Activated T-helper 2 cell treated with anti-CD3 and anti-CD28 coated beads, Interferon-gamma antibody, Interleukin-2, Interleukin-4, amounts not matched to agents 10 μg/mL and 5 μg/mL and 100 μg/mL, durations not matched to agents 14 hours and 24 hours and 36 hours (primary cell): ENCODE measurements around the gene EXOC7. TPM values are rescaled to one million over a fixed set of nuclear protein-coding genes. Genes with fewer than 3 reads are reported as not detected.

Source experiments
- DNase-seq: peaks from one replicate; pipeline ENCODE4 v3.0.0; 2021; ENCODE audit warnings: low spot score
- H3K27ac Mint-ChIP-seq: one replicate; pipeline ENCODE4 v1.8.0; 2021; ENCODE audit warnings: mixed read lengths
- H3K27me3 Mint-ChIP-seq: one replicate; pipeline ENCODE4 v1.8.0; 2021; ENCODE audit warnings: low read depth, mixed read lengths
- H3K36me3 Mint-ChIP-seq: one replicate; pipeline ENCODE4 v1.8.0; 2021; ENCODE audit warnings: low read depth, mixed read lengths
- H3K4me1 Mint-ChIP-seq: one replicate; pipeline ENCODE4 v1.8.0; 2021; ENCODE audit warnings: low read depth, mixed read lengths
- H3K4me3 Mint-ChIP-seq: one replicate; pipeline ENCODE4 v1.8.0; 2021; ENCODE audit warnings: low read depth, mild to moderate bottlenecking, moderate library complexity, mixed read lengths
- H3K9me3 Mint-ChIP-seq: one replicate; pipeline ENCODE4 v1.8.0; 2021; ENCODE audit warnings: mixed read lengths
- intact Hi-C: fragments of 100-400 bp; cut with micrococcal nuclease; formaldehyde crosslinking; loops from one replicate; pipeline ENCODE4 v1.15.1; 2023
- total RNA-seq: library from RNA; stranded (reverse); gene quantifications from 2 replicates; pipeline ENCODE4 v1.2.3, GENCODE V29; 2022

The EXOC7 gene
- total RNA-seq, 1 donor from 2014 or later, result 103 TPM

GRCh38 chr17:76097716-76098295, 5.8 kb downstream of the EXOC7 start:
- H3K4me1 Mint-ChIP-seq, result peaks cover 11% of the 10 kb centered on the region
- H3K27me3 Mint-ChIP-seq, result no peaks in the 10 kb centered on the region
- H3K27ac Mint-ChIP-seq, result no peak overlapping the region
- H3K4me3 Mint-ChIP-seq, result no peak overlapping the region
- intact Hi-C loops, result no loop called here
- DNase-seq, result no peak
- peaks cover 51% of the 10 kb centered on the region for H3K36me3 Mint-ChIP-seq
- H3K9me3 Mint-ChIP-seq, result no peaks in the 10 kb centered on the region

GRCh38 chr17:76095943-76096342, 7.6 kb downstream of the EXOC7 start:
- peaks cover 7% of the 10 kb centered on the region for H3K4me1 Mint-ChIP-seq
- no peak overlapping the region for H3K4me3 Mint-ChIP-seq
- no peak overlapping the region for H3K27ac Mint-ChIP-seq
- no peak for DNase-seq
- intact Hi-C loops, result no loop called here
- H3K36me3 Mint-ChIP-seq, result peaks cover 55% of the 10 kb centered on the region
- no peaks in the 10 kb centered on the region for H3K27me3 Mint-ChIP-seq
- H3K9me3 Mint-ChIP-seq, result no peaks in the 10 kb centered on the region

GRCh38 chr17:76094046-76094445, 9.5 kb downstream of the EXOC7 start:
- intact Hi-C loops, result no loop called here
- Mint-ChIP-seq H3K4me1 (peaks cover 4% of the 10 kb centered on the region), H3K9me3 (no peaks in the 10 kb centered on the region), H3K4me3 (no peak overlapping the region), H3K36me3 (peaks cover 54% of the 10 kb centered on the region), H3K27ac (no peak overlapping the region), H3K27me3 (no peaks in the 10 kb centered on the region)
- no peak for DNase-seq

GRCh38 chr17:76092526-76093413, 10.8 kb downstream of the EXOC7 start:
- no peak for DNase-seq
- Mint-ChIP-seq H3K4me3 (no peak overlapping the region), H3K27ac (no peak overlapping the region), H3K4me1 (peaks cover 4% of the 10 kb centered on the region), H3K36me3 (peaks cover 58% of the 10 kb centered on the region), H3K27me3 (no peaks in the 10 kb centered on the region), H3K9me3 (no peaks in the 10 kb centered on the region)
- intact Hi-C loops, result no loop called here

- Mint-ChIP-seq H3K9me3 (no peaks in the 10 kb centered on the region), H3K27me3 (no peaks in the 10 kb centered on the region), H3K4me3 (no peak overlapping the region), H3K27ac (peak overlapping the region; percentile 74), H3K4me1 (peaks cover 4% of the 10 kb centered on the region), H3K36me3 (peaks cover 58% of the 10 kb centered on the region)
- intact Hi-C loops, result no loop called here
- DNase-seq, result no peak
Observed at GRCh38 chr17:76091526-76092286, 11.9 kb downstream of the EXOC7 start.

GRCh38 chr17:76090517-76091129, 13.0 kb downstream of the EXOC7 start:
- intact Hi-C loops, result no loop called here
- peaks cover 59% of the 10 kb centered on the region for H3K36me3 Mint-ChIP-seq
- no peak for DNase-seq
- H3K4me3 Mint-ChIP-seq, result no peak overlapping the region
- no peaks in the 10 kb centered on the region for H3K9me3 Mint-ChIP-seq
- peaks cover 2% of the 10 kb centered on the region for H3K4me1 Mint-ChIP-seq
- H3K27ac Mint-ChIP-seq, result no peak overlapping the region
- H3K27me3 Mint-ChIP-seq, result no peaks in the 10 kb centered on the region

GRCh38 chr17:76089680-76090516, 13.7 kb downstream of the EXOC7 start:
- no peak for DNase-seq
- no peaks in the 10 kb centered on the region for H3K27me3 Mint-ChIP-seq
- no peak overlapping the region for H3K27ac Mint-ChIP-seq
- peaks cover 63% of the 10 kb centered on the region for H3K36me3 Mint-ChIP-seq
- H3K4me1 Mint-ChIP-seq, result peaks cover 2% of the 10 kb centered on the region
- intact Hi-C loops, result no loop called here
- H3K4me3 Mint-ChIP-seq, result no peak overlapping the region
- no peaks in the 10 kb centered on the region for H3K9me3 Mint-ChIP-seq

- Mint-ChIP-seq H3K4me3 (no peak overlapping the region), H3K9me3 (no peaks in the 10 kb centered on the region), H3K27ac (no peak overlapping the region), H3K36me3 (peaks cover 66% of the 10 kb centered on the region), H3K27me3 (no peaks in the 10 kb centered on the region), H3K4me1 (peaks cover 2% of the 10 kb centered on the region)
- DNase-seq, result no peak
- intact Hi-C loops, result no loop called here
Observed at GRCh38 chr17:76088868-76089576, 14.6 kb downstream of the EXOC7 start.

GRCh38 chr17:76088041-76088867, 15.3 kb downstream of the EXOC7 start:
- Mint-ChIP-seq H3K4me1 (peaks cover 2% of the 10 kb centered on the region), H3K36me3 (peaks cover 65% of the 10 kb centered on the region), H3K27ac (no peak overlapping the region), H3K4me3 (no peak overlapping the region), H3K27me3 (no peaks in the 10 kb centered on the region), H3K9me3 (no peaks in the 10 kb centered on the region)
- no peak for DNase-seq
- intact Hi-C loops, result no loop called here

GRCh38 chr17:76087531-76087930, 16.1 kb downstream of the EXOC7 start:
- no peak for DNase-seq
- Mint-ChIP-seq H3K27me3 (no peaks in the 10 kb centered on the region), H3K4me1 (peaks cover 2% of the 10 kb centered on the region), H3K27ac (no peak overlapping the region), H3K9me3 (no peaks in the 10 kb centered on the region), H3K4me3 (no peak overlapping the region), H3K36me3 (peaks cover 62% of the 10 kb centered on the region)
- intact Hi-C loops, result no loop called here

GRCh38 chr17:76086384-76086783, 17.2 kb downstream of the EXOC7 start:
- Mint-ChIP-seq H3K36me3 (peaks cover 56% of the 10 kb centered on the region), H3K27ac (no peak overlapping the region), H3K27me3 (no peaks in the 10 kb centered on the region), H3K9me3 (no peaks in the 10 kb centered on the region), H3K4me1 (no peaks in the 10 kb centered on the region), H3K4me3 (no peak overlapping the region)
- intact Hi-C loops, result no loop called here
- DNase-seq, result no peak
